ENCODE measurements around the gene PIP5K1A.

- TF ChIP-seq CTCF (IDR thresholded peaks at IDR 0.05; ENCODE audit: poor library complexity), result no peak
- no peak for TF ChIP-seq EZH2 (IDR thresholded peaks at IDR 0.05; ENCODE audit: borderline replicate concordance)
Observed at GRCh38 chr1:151165281-151165737, 33.0 kb upstream of the PIP5K1A start.
